GM18909 (cell line): ENCODE data around the gene NBEAL2.

Experiments used
- ATAC-seq: cut with Tn5 transposase; IDR thresholded peaks from one replicate; pipeline ENCODE4 v1.9.1; 2021; ENCODE audit warnings: mild to moderate bottlenecking; ENCODE audit not compliant: unreplicated experiment, poor library complexity

The NBEAL2 gene

GRCh38 chr3:46978985-46979944 lies at the start of gene NBEAL2:
NBEAL2 (plus strand) TSS chr3:46979666; CDS start chr3:46979862, 196 bp downstream.
- ATAC-seq: peak; percentile 71

- no peak for ATAC-seq
Measured at GRCh38 chr3:46930166-46930944, 49.1 kb upstream of the NBEAL2 start.

- no peak for ATAC-seq
Measured at GRCh38 chr3:46930945-46931403, 48.5 kb upstream of the NBEAL2 start.

- ATAC-seq: no peak
Measured at GRCh38 chr3:46931631-46932331, 47.7 kb upstream of the NBEAL2 start.

- ATAC-seq: no peak
Measured at GRCh38 chr3:46932455-46933225, 46.8 kb upstream of the NBEAL2 start.

GRCh38 chr3:46933261-46933660 lies 46.2 kb upstream of the NBEAL2 start:
- ATAC-seq: no peak

GRCh38 chr3:46934072-46934471 lies 45.4 kb upstream of the NBEAL2 start:
- ATAC-seq: no peak

GRCh38 chr3:46934498-46935167 lies 44.8 kb upstream of the NBEAL2 start:
- no peak for ATAC-seq

- ATAC-seq: no peak
Measured at GRCh38 chr3:46935168-46935858, 44.2 kb upstream of the NBEAL2 start.

GRCh38 chr3:46935989-46936558 lies 43.4 kb upstream of the NBEAL2 start:
- no peak for ATAC-seq

- ATAC-seq: no peak
Measured at GRCh38 chr3:46936733-46937250, 42.7 kb upstream of the NBEAL2 start.

- ATAC-seq: no peak
Measured at GRCh38 chr3:46938118-46938517, 41.3 kb upstream of the NBEAL2 start.

GRCh38 chr3:46939578-46940445 lies 39.7 kb upstream of the NBEAL2 start:
- ATAC-seq: no peak

- no peak for ATAC-seq
Measured at GRCh38 chr3:46942076-46942475, 37.4 kb upstream of the NBEAL2 start.

GRCh38 chr3:46942481-46943236 lies 36.8 kb upstream of the NBEAL2 start:
- ATAC-seq: no peak
